Activated gamma-delta T cell (primary cell): ENCODE results near the gene LHB.

ENCODE experiments used
- DNase-seq: peaks from one replicate; lab custom pipeline; 2025; lab: John Stamatoyannopoulos, UW

The LHB gene

DNA sequence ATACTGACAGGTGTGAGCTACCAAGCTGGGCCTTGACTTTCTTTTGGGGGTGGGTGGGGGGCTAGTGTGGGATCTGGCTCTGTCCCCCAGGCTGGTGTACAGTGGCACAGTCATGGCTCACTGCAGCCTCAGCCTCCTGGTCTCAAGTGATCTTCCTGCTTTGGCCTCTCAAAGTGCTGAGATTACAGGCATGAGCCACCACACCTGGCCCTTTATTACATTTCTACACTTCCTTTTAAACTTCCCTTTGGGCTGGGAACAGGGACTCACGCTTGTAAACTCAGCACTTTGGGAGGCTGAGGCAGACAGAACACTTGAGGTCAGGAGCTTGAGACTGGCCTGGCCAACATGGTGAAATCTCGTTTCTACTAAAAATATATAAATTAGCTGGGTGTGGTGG, 39.8 kb downstream of the LHB start:
- no peak for DNase-seq

DNA sequence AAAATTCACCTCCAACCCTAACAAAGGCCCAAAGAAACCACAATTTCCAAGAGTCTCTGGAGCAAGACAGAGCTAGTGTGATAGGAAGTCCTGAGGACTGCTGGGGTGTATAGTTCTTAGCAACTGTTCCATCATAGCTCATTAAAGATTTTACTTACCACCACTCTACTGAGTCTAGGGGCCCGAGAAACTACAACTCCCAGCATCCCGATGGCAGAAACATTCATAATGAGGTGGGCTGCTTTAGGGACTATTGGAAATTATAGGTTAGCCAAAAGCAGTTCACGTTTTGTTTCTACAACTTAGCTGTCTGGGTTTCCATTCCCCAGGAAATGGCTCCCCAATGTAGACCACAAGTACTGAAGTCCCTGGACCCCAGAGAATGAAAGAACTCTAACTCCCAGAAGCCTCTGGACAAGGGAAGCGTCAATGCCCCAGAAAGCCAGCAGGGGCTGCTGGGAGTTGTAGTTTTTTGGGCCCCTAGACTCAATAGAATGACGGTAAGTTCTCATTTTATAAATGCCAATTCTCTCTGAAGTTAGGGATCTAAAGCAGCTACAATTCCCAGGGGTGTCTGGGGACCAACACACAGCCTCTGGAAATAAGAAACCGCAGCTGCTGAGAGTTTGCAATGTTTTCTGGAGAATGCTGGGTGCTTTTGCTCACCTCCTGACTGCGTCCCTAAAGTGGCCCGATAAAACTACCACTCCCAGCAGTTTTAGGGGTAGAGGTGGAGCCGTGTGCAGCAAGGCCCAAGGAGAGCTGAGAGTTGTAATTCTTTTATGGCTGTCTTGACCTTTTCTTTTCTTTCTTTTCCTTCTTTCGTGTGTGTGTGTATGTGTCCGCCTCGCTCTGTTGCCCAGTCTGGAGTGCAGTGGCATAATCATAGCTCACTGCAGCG, 40.7 kb downstream of the LHB start:
- DNase-seq, result no peak

DNA sequence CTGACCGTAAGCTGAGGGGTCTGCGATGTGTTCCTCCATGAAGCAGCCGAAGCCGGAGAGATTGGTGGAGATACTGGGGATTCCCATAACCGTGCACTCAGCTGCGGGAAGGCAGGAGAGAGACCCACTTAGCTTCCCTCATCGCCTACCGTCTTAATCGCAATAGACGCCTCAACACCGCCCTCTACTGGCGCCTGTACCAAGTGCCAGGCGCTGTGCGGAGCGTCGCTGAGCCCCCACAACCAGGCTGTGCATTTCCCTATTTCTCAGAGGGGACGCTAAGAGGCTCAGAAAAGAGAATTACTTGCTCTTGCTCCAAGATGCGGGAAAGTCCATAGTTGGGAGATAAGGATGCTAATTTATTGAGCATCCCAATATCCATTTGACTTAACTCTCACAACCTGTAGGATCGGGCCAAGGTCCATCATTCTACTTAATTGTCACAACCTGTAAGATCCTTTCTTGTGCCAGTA, 45.9 kb downstream of the LHB start:
- DNase-seq, result no peak

DNA sequence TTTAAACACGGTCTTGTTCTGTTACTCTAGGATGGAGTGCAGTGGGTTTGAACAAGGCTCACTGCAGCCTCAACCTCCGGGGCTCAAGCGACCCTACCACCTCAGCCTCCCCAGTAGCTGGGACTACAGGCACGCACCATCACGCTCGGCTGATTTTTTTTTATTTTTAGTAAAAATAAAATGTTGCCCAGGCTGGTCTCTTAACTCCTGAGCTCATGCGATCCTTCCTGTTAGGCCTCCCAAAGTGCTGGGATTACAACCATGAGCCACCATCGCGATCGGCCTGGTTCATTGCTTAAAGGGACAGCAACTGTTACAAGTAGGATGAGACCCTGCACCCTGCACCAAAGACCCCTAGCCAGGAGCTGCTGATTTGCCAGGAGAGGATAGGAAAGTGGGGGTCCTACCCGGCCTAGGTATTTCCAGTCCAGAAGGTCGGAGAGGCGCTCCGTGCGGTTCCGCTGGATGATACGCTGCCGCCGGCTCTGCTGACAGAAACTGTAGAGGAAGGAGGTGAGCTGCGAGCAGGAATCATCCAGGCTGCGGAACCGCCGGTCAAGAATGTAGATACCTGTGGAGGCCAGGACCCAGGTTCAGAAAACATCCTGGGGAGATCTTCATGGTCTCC, 46.6 kb downstream of the LHB start:
- DNase-seq, result no peak

DNA sequence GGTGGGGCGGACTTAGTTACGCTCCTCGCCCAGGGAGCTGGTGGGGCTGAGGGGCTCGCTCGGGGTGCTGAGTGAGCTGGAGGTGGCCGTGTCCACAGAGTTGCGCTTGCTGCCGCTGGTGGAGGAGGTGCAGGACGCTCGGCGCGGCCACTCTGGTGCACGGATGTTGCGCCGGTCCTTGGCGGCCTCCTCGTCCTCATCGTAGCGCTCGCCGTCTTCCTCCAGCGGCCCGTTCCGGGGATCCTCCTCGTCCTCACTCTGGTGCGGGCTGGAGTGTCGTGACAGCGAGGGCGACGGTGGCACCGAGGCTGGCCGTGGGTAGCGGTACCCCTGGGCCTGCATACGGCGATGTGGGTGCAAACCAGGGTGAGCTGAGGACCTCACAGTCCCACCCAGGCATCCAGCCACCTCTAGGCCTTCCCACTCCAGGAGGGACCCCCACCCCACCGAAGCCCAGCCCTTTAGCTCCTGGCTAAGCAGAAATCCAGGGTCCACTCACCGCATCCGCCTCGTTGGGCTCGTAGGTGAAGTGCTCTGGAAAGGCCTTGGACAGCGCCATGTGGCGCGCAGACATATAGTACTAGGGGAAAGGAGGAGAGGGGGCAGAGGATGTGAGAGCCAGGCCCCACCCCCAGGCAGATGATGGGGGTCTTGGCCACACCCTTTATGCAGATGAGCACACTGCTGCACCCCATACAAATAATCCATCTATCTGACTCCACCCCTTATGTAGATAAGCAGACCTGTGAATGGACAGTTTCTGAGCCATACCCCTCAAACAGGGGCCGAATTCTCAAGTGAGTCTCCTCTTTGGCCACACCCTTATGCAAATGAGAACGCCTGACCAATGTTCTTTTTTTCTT, 47.4 kb downstream of the LHB start:
- no peak for DNase-seq

DNA sequence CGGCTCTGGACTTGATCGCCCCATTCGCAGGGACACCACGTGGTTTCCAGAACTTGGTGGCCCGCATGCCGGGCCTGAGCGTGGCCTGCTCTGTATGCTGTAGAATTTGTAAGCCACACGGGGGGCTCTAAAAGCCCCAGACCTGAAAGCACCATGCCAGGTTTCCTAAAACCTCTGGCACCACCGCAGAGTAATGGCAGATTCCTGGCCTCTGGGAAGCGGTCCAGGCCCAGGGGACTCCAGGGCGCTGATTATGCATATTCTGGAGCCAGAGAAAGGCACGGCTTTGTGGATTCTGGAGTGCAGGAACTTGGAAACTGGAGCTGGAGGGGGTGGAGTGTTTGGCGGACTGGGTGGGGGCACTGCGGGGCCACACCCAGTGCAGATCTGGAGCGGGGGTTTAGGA, 48.1 kb downstream of the LHB start:
- no peak for DNase-seq

DNA sequence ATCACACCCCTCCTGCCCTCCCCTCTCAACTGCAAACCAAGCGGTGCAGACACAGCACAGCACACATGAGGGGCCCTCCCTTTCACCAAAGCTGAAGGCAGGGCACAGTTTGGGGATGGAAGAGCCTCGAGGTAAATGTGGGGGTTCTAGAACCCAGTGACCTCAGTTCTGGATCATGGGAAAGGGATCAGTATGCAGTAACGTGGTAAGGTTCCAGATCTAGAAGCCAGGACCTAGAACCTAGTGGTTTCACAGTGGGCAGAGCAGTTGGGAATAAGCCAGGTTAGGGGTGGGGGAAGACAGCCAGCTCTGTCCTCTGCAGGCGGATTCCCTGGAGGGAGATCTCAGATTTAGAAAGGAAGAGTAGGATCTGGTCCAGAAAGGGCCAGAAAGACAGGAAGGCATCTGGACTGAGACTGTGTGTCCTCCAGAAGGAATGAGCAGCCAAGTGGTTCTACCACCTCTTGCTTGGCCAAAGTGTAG, 48.7 kb downstream of the LHB start:
- DNase-seq, result no peak

DNA sequence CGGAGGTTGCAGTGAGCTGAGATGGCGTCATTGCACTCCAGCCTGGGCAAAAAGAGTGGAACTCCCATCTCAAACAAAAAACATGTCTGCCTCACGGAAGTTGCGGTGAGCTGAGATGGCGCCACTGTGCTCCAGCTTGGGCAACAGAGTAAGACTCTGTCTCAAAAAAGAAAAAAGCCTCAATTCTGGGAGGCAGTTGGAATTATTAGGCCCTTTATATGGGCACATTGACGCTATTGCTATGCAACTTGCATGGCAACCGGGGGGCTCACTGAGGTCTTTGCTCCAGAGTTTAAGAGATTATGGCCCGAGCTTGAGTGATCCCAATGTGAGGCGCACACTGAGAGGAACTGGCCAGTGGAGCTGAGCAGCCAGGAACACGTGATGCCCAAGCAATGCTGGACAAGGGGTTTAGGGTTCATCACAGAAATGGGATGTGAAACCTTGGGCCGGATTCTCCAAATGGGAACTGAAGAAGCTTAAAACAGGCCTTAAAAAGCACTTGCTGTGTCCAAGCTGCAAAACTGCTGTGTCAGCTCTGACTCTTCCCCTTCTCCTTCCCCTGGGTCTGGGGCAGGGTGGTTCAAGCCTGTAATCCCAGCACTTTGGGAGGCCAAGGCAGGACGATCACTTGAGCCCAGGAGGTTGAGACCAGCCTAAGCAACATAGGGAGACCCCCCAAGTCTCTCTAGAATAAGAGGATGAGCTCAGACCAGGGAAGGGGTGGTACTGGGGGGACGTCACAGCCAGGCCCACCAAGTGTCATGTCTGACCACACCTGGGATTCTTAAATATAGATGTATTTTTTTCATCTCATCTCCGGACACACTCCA, 49.3 kb downstream of the LHB start:
- no peak for DNase-seq

DNA sequence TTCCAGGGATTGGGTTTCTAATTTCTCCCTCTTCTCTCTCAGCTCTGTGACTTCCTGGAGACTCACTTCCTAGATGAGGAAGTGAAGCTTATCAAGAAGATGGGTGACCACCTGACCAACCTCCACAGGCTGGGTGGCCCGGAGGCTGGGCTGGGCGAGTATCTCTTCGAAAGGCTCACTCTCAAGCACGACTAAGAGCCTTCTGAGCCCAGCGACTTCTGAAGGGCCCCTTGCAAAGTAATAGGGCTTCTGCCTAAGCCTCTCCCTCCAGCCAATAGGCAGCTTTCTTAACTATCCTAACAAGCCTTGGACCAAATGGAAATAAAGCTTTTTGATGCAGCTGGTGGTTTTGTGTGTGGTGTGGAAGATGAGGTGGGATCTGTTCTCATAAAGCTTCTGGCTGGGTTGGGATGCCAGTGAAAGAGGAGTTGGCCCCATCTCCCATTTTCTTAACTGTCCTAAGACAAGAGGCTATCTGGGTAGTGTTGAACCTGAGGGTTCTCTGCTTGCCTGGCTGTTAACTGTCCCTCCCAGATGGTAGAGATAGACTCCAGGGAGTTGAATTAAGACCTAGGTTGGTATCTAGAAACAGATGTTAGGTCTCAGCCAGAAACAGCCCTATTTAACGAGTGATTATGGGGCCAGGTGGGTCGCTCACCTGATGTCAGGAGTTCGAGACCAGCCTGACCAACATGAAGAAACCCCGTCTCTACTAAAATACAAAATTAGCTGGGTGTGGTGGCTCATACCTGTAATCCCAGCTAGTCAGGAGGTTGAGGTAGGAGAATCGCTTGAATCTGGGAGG, 50.1 kb downstream of the LHB start:
- no peak for DNase-seq
